ENCODE results near the gene CGRRF1. TPM values are rescaled to one million over a fixed set of nuclear protein-coding genes. Genes with fewer than 3 reads are reported as not detected.
A peak's percentile ranks its signal among the peaks of the same experiment; 100 is the strongest.

Gene CGRRF1
- total RNA-seq, 1 experiment from 2014 or later = 11.2 TPM

DNA sequence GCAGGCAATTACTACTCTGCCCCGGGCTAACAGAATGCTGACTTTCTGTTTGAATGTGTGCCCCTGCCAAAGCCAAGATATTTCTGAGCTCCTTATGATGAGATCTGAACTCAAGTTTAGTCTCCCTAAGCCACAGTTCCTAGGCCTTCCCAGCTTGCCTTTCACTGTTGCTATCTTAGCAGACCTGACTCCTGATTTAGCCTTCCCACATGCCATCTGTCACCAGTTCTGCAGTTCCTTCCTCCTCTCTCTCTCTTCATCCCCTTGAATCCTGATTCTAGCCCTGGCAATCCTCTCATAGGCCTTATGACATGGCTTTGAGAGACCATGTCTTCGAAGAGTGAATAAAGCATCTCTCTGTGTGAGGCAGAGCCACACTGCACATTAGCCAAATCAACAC, 44.7 kb downstream of the CGRRF1 start:
- ChIA-PET CTCF (no interaction called here), POLR2A (ENCODE audit: low non-redundant PET) (no interaction called here)
- no peak for DNase-seq (ENCODE audit: low spot score)
- H3K27me3 ChIP-seq (replicated peaks; ENCODE audit: insufficient read depth, low read depth, low read length, poor library complexity) = no peaks in the 10 kb centered on the region
- no peak overlapping the region for H3K27ac ChIP-seq (ENCODE audit: low read depth, low read length, poor library complexity, severe bottlenecking)
- H3K4me1 ChIP-seq (ENCODE audit: insufficient read depth, low read length, poor library complexity, severe bottlenecking) = no peaks in the 10 kb centered on the region
- intact Hi-C loops (cut with micrococcal nuclease; ENCODE audit: unreplicated experiment) = no loop called here
- BruUV-seq (replicated peaks) = no TSS peak
- no peak overlapping the region for H3K4me3 ChIP-seq (ENCODE audit: low read depth, low read length, poor library complexity, severe bottlenecking)
- no peaks in the 10 kb centered on the region for H3K9me3 ChIP-seq (ENCODE audit: low read depth, low read length, poor library complexity, severe bottlenecking)
- TF ChIP-seq, protein P1, sequence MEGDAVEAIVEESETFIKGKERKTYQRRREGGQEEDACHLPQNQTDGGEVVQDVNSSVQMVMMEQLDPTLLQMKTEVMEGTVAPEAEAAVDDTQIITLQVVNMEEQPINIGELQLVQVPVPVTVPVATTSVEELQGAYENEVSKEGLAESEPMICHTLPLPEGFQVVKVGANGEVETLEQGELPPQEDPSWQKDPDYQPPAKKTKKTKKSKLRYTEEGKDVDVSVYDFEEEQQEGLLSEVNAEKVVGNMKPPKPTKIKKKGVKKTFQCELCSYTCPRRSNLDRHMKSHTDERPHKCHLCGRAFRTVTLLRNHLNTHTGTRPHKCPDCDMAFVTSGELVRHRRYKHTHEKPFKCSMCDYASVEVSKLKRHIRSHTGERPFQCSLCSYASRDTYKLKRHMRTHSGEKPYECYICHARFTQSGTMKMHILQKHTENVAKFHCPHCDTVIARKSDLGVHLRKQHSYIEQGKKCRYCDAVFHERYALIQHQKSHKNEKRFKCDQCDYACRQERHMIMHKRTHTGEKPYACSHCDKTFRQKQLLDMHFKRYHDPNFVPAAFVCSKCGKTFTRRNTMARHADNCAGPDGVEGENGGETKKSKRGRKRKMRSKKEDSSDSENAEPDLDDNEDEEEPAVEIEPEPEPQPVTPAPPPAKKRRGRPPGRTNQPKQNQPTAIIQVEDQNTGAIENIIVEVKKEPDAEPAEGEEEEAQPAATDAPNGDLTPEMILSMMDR (conservative IDR thresholded peaks at IDR 0.05; ENCODE audit: low read depth, low read length) = no peak
- no peak for TF ChIP-seq EZH2 (IDR thresholded peaks at IDR 0.05; ENCODE audit: borderline replicate concordance, low read depth, low read length, poor library complexity, severe bottlenecking)
- no peaks in the 10 kb centered on the region for H3K36me3 ChIP-seq (ENCODE audit: insufficient read depth, low read length, poor library complexity, severe bottlenecking)

- CTCF ChIA-PET = no interaction called here
- intact Hi-C loops (cut with micrococcal nuclease; ENCODE audit: unreplicated experiment) = no loop called here
- BruUV-seq (replicated peaks) = no TSS peak
Observed at GRCh38 chr14:54555651-54556050, 45.9 kb downstream of the CGRRF1 start.

DNA sequence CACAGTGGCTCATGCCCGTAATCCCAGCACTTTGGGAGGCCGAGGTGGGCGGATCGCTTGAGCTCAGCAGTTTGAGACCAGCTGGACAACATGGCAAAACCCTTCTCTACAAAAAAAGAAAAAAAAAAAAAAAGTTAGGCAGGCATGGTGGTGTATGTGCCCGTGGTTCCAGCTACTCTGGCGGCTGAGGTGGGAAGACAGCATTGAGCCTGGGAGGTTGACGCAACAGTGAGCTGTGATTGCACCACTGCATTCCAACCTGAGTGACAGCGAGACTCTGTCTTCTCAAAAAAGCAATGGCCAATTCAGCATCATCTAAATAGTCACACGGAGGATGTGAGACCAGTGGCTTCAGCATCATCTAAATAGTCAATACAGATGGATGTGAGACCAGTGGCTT, 46.8 kb downstream of the CGRRF1 start:
- Histone ChIP-seq H3K27ac (ENCODE audit: low read depth, low read length, poor library complexity, severe bottlenecking) (no peak overlapping the region), H3K27me3 (replicated peaks; ENCODE audit: insufficient read depth, low read depth, low read length, poor library complexity) (no peaks in the 10 kb centered on the region), H3K4me1 (ENCODE audit: insufficient read depth, low read length, poor library complexity, severe bottlenecking) (no peaks in the 10 kb centered on the region), H3K4me3 (ENCODE audit: low read depth, low read length, poor library complexity, severe bottlenecking) (no peak overlapping the region), H3K36me3 (ENCODE audit: insufficient read depth, low read length, poor library complexity, severe bottlenecking) (no peaks in the 10 kb centered on the region), H3K9me3 (ENCODE audit: low read depth, low read length, poor library complexity, severe bottlenecking) (no peaks in the 10 kb centered on the region)
- intact Hi-C loops (cut with micrococcal nuclease; ENCODE audit: unreplicated experiment) = no loop called here
- BruUV-seq (replicated peaks) = no TSS peak
- POLR2A ChIA-PET (ENCODE audit: low non-redundant PET) = no interaction called here
- TF ChIP-seq EZH2 (IDR thresholded peaks at IDR 0.05; ENCODE audit: borderline replicate concordance, low read depth, low read length, poor library complexity, severe bottlenecking) = no peak
- TF ChIP-seq, protein P1 (conservative IDR thresholded peaks at IDR 0.05; ENCODE audit: low read depth, low read length) = no peak
- DNase-seq (ENCODE audit: low spot score) = no peak
- CTCF ChIA-PET = no interaction called here

More at GRCh38 chr14:54555651-54556050, 45.9 kb downstream of the CGRRF1 start:
- Histone ChIP-seq H3K4me1 (ENCODE audit: insufficient read depth, low read length, poor library complexity, severe bottlenecking) (no peaks in the 10 kb centered on the region), H3K27me3 (replicated peaks; ENCODE audit: insufficient read depth, low read depth, low read length, poor library complexity) (no peaks in the 10 kb centered on the region), H3K36me3 (ENCODE audit: insufficient read depth, low read length, poor library complexity, severe bottlenecking) (no peaks in the 10 kb centered on the region), H3K4me3 (ENCODE audit: low read depth, low read length, poor library complexity, severe bottlenecking) (no peak overlapping the region), H3K9me3 (ENCODE audit: low read depth, low read length, poor library complexity, severe bottlenecking) (no peaks in the 10 kb centered on the region), H3K27ac (ENCODE audit: low read depth, low read length, poor library complexity, severe bottlenecking) (no peak overlapping the region)
- POLR2A ChIA-PET (ENCODE audit: low non-redundant PET) = no interaction called here
- DNase-seq (ENCODE audit: low spot score) = no peak
- TF ChIP-seq, protein P1 (conservative IDR thresholded peaks at IDR 0.05; ENCODE audit: low read depth, low read length) = peak; percentile 37
- TF ChIP-seq EZH2 (IDR thresholded peaks at IDR 0.05; ENCODE audit: borderline replicate concordance, low read depth, low read length, poor library complexity, severe bottlenecking) = no peak

Data from A673 (cell line).